HG02970 (cell line): ENCODE results near the gene TRAFD1.
"Not testable (repeated sequence)": the region's sequence is repeated elsewhere in the genome, so short reads cannot be mapped to it uniquely, and the experiment has no call there.

ENCODE experiments used
- ATAC-seq: cut with Tn5 transposase; IDR thresholded peaks from one replicate; pipeline ENCODE4 v1.9.1; 2021; ENCODE audit warnings: mild to moderate bottlenecking, moderate library complexity, moderate number of reproducible peaks; ENCODE audit not compliant: unreplicated experiment, low FRiP score

TRAFD1 gene, protein sequence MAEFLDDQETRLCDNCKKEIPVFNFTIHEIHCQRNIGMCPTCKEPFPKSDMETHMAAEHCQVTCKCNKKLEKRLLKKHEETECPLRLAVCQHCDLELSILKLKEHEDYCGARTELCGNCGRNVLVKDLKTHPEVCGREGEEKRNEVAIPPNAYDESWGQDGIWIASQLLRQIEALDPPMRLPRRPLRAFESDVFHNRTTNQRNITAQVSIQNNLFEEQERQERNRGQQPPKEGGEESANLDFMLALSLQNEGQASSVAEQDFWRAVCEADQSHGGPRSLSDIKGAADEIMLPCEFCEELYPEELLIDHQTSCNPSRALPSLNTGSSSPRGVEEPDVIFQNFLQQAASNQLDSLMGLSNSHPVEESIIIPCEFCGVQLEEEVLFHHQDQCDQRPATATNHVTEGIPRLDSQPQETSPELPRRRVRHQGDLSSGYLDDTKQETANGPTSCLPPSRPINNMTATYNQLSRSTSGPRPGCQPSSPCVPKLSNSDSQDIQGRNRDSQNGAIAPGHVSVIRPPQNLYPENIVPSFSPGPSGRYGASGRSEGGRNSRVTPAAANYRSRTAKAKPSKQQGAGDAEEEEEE

DNA sequence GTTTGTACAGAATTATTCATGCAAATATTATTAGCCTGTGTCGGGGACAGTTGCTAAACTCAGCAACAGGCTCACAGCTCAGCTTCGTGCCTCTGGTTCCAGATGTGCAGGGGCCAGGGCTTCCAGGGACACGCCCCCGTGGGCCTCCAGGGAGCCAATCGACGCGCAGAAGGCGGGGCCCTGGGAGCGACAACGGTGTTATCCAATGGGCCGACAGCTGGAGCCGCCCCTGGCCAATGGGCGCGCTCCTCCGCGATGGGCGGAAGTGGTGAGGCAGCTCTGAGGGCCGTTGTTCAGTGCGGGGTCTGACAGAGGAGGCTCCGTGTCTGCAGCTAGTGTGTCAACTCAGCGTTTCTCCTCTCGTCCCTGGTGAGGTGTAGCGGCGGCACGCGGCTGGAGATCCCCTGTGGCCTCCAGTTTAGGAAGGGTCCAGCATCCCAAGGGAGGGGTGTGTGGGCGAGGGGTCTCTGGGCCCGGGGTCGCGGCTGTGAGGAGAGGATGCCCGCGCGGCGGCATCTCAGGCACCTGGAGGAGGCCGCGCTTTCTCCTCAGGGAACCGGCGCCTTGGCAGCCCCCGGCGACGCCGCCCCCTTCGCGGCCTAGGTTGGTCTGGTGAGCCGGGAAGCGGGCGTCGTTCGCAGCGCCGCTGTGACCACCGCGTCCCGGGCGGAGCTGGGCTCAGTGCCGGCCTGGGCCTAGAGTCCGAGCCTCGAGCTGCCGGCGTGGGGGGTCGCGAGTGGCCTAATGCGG, at the start of gene TRAFD1:
TRAFD1 (plus strand) TSS at position 311 of the 750 bp plus-strand sequence. CDS start 4,963 bp downstream, outside the sequence.
- ATAC-seq = peak; percentile 93

- no peak for ATAC-seq
Observed at GRCh38 chr12:112087055-112087850, 38.1 kb upstream of the TRAFD1 start.

DNA sequence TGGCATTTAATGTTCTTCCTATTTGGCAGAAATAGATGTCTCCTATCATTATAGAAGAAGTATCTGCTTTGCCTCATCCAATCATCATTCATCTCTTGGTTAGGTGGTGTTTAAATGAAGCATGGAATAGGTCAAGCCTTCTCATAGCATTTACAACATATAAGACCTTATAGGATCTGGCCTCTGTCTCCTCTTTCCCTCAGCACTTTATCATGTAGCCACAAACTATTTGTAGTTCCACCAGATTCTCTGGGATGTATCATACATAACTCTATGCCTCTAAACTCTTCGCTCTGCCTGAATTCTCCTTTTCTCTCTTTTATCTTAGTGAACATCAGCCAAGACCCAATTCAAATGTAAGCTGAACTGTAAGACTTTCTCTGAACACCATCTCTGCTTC, 37.5 kb upstream of the TRAFD1 start:
- ATAC-seq = no peak

GRCh38 chr12:112091563-112091962, 33.8 kb upstream of the TRAFD1 start:
- ATAC-seq = no peak

GRCh38 chr12:112096070-112096469, 29.3 kb upstream of the TRAFD1 start:
- no peak for ATAC-seq

DNA sequence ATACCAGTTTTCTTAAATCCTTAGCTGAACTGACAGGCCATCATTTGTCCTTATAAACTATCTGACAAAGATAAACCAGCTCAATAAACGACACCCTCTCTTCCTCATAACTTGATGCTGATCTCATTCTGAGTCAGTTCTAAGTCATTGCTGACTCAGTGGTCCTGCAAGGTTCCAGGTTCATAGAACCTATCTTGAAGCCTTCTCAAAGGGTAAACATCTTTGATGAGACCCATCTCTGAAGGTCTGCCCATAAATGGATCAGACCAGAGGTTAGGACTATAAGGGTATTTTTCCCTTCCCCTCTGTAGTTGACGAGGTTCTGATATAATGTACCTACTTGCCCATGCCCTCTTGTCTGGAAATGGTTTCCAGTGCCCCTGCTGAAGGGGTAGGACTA, 28.7 kb upstream of the TRAFD1 start:
- no peak for ATAC-seq

DNA sequence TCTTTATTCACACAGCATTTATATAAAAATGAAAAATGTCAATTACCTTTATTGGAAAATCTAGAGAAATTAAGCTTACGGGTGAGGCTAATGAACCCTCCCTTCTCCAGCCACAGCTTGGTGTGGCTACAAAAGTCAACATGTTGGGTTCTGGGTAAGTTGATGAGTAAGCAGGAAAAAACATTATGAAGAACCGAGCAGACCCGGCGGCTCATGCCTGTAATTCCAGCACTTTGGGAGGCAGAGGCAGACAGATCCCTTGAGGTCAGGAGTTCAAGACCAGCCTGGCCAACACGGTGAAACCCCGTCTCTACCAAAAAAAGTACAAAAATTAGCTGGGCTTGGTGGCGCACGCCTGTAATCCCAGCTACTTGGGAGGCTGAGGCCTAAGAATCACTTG, 27.7 kb upstream of the TRAFD1 start:
- ATAC-seq = no peak

GRCh38 chr12:112100500-112100899, 24.9 kb upstream of the TRAFD1 start:
- ATAC-seq = not testable (repeated sequence)

DNA sequence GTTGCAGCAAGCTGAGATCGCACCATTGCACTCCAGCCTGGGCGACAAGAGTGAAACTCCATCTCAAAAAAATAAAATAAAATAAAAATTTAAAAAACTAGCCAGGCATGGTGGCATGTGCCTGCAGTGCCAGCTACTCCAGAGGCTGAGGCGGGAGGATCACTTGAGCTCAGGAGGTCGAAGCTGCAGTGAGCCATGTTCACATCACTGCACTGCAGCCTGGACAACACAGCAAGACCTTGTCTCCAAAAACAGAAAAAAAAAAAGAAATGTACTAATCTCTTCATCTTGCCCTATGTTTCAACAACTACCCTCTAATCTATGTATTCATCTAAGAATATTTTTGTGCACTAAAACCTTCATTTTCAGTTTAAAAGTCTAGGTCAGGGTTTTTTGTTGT, 23.2 kb upstream of the TRAFD1 start:
- no peak for ATAC-seq

DNA sequence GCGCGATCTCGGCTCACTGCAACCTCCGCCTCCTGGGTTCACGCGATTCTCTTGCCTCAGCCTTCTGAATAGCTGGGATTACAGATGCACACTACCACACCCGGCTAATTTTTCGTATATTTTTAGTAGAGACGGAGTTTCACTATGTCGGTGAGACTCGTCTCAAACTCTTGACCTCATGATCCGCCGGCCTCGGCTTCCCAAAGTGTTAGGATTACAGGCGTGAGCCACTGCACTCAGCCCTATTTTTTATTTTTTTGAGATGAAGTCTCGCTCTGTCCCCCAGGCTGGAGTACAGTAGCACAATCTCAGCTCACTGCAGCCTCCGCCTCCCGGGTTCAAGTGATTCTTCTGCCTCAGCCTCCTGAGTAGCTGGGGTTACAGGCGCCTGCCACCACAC, 22.6 kb upstream of the TRAFD1 start:
- ATAC-seq = not testable (repeated sequence)

- ATAC-seq = no peak
Observed at GRCh38 chr12:112103758-112104503, 21.4 kb upstream of the TRAFD1 start.

- ATAC-seq = no peak
Observed at GRCh38 chr12:112105891-112106290, 19.5 kb upstream of the TRAFD1 start.

- ATAC-seq = no peak
Observed at GRCh38 chr12:112107306-112108201, 17.8 kb upstream of the TRAFD1 start.

DNA sequence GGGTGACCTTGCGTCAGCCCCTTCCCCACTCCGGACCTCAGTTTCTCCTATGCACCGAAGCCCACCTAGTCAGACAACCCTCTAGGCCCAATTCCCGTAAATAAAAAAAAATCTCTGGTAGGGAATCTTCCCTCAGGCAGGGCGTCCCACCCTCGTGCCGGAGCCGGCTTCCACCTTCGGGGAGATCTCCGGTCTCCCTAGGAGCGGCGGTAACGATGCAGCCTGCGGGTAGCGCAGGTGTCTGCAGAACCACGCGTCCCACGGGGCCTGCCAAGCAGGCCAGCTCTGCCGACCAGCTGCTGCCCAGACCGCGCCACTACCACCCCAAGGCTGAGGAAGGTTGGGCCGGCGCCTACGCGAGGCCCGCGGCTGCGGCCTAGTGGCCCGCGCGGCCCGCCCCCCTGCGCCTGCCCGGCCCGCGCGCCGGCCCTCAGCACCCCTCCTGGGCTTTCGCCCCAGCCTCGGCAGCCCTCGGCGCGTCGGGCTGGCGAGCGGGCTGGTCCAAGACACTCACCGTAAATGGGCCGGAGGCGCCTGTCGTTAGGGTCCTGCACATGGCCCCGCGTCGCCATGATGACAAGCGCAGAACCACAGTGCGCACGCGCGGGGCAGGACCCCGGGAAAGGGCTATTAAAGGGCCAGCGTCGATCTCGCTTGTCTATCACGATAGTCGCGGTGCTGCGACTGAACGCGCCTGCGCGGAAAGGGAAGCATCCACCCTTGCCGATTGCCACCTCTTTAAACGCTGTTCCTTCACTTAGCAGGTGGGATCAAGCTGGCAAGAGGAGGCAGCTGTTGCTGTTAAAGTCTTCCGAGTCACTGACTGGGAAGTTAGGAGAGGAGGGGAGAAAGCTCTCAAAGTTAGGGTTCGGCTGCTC, 16.9 kb upstream of the TRAFD1 start, which contains the start of gene NAA25:
NAA25 (minus strand) TSS at position 582 of the 878 bp plus-strand sequence; CDS start at position 572, 10 bp downstream.
- peak; percentile 72 for ATAC-seq

DNA sequence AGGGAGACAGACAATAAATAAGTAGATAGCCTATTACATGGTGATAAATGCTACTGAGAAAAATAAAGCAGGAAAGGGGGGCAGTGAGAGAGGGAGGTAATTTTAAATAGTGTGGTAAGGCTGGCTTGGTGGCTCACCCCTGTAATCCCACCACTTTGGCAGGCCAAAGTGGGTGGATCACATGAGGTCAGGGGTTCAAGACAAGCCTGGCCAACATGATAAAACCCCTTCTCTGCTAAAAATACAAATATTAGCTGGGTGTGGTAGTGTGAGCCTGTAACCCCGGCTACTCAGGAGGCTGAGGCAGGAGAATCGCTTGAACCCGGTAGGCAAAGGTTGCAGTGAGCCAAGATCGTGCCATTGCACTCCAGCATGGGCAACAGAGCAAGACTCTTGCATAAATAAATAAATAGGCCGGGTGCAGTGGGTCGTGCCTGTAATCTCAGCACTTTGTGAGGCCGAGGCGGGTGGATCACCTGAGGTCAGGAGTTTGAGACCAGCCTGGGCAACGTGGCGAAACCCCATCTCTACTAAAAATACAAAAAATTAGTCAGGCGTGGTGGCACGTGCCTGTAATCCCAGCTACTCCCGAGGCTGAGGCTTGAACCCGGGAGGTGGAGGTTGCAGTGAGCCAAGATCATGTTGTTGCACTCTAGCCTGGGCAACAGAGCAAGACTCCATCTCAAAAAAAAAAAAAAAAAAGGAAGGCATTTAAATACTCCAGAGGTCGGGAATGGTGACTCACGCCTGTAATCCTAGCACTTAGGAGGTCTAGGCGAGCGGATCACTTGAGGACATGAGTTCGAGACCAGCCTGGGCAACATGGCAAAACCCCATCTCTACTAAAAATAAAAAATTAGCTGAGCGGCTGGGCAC, 14.3 kb upstream of the TRAFD1 start:
- not testable (repeated sequence) for ATAC-seq

DNA sequence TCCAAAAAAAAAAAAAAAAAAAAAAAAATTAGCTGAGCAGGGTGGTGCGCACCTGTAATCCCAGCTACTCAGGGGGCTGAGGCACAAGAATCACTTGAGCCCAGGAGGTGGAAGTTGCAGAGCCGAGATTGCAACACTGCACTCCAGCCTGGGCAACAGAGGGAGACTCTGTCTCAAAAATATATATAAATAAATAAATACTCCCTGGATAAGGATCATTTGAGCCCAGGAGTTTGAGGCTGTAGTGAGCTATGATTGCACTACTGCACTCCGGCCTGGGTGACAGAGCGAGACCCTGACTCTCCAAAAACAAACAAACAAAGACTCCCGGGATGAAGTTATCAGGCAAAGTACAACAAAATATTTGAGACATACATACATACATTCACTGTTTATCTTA, 13.4 kb upstream of the TRAFD1 start:
- ATAC-seq = no peak
